HG03457 (cell line): ENCODE data around the gene TEDC2.
A peak's percentile ranks its signal among the peaks of the same experiment; 100 is the strongest.
"Not testable (repeated sequence)": the region's sequence is repeated elsewhere in the genome, so short reads cannot be mapped to it uniquely, and the experiment has no call there.

Source experiments
- ATAC-seq: cut with Tn5 transposase; IDR thresholded peaks from one replicate; pipeline ENCODE4 v1.9.1; 2021; ENCODE audit warnings: moderate number of reproducible peaks; ENCODE audit not compliant: unreplicated experiment

Gene TEDC2, protein sequence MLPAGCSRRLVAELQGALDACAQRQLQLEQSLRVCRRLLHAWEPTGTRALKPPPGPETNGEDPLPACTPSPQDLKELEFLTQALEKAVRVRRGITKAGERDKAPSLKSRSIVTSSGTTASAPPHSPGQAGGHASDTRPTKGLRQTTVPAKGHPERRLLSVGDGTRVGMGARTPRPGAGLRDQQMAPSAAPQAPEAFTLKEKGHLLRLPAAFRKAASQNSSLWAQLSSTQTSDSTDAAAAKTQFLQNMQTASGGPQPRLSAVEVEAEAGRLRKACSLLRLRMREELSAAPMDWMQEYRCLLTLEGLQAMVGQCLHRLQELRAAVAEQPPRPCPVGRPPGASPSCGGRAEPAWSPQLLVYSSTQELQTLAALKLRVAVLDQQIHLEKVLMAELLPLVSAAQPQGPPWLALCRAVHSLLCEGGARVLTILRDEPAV

DNA sequence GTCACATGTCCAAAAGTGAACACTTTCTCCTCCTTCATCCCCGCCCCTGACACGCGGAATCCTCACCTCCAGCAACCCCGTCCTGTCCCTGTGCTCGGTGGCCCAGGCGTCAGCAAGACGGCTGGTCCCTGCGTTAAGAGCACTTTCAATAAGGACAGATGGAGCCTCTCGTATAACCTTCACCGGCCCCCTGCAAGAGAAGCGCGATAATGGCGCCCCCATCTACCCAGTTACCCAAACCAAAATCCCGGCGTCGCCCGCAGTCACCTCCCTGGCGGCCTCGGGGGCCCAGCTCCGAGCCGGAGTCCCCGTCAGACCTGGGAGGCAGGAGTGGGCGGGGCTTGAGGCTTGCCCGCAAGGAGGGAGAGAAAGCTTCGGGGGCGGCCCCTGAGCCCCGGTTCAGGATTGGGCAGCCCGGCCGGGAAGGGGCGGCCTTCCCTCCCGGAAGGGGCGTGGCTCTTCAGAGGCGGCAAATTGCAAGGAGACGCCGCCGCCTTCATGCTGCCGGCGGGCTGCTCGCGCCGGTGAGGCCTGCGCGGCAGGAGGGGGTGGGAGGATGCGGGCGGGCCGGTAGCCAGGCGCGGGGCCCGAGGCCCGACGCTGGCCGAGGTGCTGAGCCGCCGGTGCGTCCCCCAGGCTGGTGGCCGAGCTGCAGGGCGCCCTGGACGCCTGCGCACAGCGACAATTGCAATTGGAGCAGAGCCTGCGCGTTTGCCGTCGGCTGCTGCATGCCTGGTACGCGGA is at the start of gene TEDC2:
TSS of gene TEDC2 (plus strand) at position 463 of the 744 bp plus-strand sequence. CDS start at position 499, 36 bp downstream.
- ATAC-seq: peak; percentile 59

DNA sequence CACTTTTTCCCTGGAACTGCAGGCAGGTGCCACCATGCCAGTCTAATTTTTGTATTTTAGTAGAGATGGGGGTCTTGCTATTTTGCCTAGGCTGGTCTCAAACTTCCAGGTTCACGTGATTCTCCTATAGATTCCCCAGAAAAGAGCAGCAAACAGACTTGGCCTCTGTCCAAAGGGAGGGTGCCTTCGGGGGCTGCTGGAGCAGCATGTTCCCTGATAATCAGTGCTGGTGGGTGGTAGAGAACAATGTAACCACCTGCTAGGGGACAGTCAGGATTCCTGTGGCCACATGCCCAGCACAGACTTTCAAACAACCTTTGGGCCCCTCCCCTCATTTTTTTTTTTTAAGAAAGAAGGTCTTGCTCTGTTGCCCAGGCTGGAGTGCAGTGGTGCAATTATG is 44.8 kb upstream of the TEDC2 start:
- ATAC-seq: no peak

DNA sequence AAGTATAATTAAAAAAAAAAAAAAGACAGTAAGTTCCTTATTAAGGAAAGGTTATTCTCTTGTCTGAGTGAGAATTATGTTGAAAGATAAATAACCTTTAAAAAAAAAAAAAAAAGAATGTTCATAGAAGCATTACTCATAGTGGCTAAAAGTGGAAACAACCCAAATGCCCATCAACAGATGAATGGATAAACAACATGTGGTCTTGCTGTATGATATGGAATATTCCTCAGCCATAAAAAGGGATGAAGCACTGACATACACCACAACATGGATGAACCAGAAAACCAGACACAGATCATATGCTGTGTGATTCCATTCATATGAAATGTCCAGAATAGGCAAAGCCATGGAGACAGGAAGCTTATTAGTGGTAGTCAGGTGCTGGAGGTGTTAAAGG is 39.9 kb upstream of the TEDC2 start:
- ATAC-seq: no peak

DNA sequence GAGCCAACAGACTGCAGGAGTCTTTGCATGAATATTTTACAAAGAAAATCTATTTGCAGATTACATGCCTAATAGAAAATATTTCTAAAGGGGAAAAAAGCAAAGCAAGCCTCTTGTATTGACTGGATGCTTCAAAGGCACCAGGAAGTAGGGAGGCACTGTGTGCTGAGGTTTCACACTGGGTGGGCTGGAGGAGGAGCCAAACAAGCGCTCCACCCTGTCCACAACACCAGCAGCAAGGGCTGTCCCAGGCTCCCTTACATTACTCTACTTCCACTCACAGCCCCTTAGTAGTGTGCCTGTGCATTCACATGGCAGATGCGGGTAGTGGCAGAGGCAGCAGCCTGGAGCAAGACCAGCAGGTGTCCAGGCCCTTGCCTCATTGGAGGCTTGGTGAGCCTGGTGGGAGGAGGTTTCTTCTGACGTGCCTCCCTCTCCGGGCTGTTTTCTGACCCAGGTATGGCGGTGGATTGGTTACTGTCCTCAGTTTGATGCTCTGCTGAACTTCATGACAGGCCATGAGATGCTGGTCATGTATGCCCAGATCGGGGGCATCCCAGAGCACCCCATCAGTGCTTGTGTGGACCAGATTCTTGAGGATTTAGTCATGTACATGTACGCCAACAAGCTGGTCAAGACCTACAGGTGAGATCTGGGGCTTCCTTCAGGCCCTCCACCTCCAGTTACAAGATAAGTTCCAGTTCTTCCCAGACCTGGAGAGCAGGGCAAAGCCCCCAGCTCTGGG is 37.6 kb upstream of the TEDC2 start:
- ATAC-seq: no peak

DNA sequence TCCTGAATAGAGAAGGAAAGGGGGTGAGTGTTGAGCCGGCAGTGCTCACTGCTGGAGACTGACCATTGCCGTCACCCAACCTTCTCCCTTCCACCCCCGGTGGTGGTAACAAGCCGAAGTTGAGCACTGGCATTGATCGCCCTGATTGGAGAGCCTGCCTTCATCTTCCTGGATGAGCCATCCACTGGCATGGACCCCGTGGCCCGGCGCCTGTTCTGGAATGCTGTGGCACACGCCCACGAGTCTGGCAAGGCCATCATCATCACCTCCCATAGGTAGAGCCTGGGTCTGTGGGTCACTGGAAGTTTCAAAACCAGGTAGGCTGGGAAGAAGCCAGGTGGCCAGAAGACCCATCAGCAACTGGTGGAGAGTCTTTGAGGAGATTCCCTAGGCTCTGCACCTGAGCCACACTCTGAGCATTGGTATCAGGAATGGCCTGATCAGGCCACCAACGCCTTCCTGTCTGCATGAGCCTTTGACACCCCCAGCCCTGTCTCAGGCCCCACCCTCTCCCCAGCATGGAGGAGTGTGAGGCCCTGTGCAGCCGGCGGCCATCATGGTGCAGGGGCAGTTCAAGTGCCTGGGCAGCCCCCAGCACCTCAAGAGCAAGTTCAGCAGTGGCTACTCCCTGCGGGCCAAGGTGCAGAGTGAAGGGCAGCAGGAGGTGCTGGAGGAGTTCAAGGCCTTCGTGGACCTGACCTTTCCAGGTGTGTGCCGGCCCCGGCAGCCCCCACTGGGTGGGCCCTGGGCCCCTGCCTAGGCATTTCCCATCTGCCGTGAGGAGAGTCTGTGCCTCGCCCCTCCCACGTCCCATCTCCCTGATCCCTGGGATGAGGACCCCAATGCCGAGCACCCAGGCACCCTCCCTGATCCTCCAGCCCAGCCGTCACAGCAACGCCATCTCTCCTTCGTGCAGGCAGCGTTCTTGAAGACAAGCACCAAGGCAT is 35.6 kb upstream of the TEDC2 start:
- ATAC-seq: no peak

DNA sequence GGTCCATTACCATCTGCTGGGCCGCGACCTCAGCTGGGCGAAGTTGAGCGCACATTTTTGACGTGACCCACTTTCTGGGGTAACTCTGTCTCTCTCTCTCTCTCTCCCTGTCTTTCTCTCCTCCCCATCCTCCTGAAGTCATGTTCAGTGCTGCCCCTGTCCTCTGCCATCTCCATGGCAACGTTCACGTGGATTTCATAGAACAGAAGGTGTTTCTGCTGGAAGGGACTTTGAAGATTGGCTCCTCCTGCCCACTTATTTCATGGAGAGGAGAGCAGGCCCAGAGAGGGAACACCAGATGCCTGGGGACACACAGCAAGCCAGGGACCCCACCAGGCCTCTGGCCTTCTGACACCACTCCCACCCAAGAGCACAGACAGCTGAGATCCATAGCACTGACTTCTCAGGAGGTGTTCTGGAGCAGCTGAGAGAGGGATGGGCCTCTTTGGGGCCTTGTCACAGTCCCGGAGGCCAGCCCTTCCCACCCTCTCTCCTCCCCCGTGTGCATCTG is 34.8 kb upstream of the TEDC2 start:
- ATAC-seq: no peak

DNA sequence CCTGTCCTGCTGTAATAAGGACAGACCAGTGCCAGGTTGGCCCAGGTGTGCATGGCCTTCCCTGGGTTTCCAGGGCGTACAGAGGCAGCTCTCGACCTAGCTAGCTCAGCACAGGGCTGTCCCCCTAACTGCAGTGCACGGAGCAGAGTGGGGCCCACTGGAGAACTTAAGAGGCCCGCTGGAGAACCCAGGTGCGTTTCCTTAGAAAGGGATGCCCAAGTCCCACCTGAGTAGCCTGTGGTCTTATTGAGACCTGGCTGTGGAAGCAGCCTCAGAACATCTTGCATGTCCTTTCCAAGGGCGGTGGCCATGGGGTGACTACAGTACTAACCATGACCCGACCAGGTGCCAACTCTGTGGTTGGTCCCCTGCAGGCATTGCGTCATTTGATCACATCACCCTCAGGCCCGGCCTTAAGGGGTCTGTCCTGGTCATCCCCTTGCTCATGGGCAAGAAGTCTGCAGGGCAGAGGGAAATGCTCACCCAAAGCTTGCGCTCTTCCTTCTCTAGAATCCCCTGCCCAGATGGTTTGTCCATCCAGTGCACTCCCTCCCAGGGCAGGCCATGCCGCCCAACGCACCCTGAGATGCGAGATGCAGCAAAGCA is 34.0 kb upstream of the TEDC2 start:
- no peak for ATAC-seq

DNA sequence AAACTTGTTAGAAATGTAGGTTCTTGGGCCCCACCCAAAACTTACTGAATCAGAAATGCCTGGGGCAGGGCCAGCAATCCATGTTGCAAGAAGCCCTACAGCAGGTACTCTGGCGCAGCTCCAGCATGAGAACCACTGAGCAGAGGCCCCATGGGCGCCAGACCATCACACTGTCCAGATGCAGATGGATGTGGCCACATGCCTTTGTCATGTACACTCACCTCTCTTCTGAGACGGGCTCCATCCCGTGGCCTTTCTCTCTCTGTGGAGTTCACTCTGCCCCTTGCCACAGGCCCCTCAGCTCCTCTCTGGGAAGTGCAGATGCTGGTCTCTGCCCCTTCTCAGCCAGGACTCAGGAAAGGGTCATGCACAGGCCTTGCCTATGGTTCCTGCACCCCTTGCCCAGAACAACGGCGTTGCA is 33.0 kb upstream of the TEDC2 start:
- ATAC-seq: no peak

DNA sequence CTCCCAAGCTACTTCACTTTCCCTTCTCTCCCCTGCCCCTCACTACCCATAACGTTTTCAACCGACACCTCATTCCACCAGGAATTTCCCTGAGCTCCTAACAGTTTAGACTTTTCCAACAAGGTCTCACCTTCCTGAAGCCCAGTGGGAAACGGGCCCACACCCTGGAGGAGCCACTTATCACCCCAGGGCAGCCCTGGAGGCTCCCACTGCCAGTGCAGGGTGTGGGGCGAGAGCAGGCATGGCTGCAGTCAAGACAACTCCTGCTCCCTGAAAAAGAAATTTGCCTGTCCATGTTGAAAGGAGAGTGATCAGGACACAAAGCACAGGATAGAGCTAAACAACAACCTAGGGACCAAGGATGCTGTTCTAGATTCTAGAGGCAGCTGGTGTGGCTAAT is 32.4 kb upstream of the TEDC2 start:
- ATAC-seq: no peak

DNA sequence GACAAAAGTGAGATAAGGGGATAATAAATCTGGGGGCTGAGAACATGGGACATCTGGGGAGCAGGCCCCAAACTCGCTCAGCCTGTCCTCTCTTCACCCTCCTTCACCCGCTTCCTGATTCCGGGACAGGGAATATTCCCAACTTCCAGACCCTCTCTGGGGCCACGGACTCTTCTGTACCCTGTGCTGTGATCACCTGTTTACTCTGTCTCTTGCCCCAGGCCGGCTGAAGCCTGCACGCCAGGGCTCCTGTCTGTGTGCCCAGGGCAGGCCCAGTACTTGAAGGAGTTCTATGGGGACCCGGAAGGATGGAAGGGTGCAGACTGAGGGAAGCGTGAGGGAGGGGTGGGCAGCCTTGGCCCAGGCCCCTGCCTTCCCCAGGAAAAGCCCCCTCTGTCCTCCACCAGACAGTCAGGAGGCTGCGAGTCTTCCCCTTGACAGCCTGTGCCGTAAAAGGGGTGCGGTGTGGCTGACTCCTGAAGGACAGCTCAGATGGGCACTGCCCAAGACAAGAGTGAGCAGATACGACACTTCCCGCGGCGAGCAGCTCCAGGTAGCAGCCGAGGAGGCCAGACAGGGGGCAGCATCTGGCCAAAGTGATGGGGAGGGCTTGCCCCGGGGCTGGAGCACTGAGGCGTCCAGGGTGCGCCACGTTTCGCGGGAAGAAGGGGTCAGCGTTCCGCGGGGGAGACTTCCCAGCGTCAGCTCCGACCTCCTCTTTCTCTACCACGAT is 31.7 kb upstream of the TEDC2 start:
- peak; percentile 17 for ATAC-seq

DNA sequence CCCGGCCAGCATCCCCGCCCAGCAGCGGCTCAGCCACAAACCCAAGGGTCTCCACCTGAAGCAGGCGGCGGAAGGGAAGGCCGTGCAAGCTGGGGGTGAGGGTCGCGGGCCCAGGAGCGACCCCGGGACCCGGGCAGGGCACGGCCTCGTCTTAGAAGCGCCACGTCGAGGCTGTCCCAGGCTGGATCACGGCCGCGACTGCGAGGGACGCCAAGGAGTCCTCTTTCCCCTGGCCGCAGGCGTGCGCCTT is 31.2 kb upstream of the TEDC2 start:
- ATAC-seq: no peak

DNA sequence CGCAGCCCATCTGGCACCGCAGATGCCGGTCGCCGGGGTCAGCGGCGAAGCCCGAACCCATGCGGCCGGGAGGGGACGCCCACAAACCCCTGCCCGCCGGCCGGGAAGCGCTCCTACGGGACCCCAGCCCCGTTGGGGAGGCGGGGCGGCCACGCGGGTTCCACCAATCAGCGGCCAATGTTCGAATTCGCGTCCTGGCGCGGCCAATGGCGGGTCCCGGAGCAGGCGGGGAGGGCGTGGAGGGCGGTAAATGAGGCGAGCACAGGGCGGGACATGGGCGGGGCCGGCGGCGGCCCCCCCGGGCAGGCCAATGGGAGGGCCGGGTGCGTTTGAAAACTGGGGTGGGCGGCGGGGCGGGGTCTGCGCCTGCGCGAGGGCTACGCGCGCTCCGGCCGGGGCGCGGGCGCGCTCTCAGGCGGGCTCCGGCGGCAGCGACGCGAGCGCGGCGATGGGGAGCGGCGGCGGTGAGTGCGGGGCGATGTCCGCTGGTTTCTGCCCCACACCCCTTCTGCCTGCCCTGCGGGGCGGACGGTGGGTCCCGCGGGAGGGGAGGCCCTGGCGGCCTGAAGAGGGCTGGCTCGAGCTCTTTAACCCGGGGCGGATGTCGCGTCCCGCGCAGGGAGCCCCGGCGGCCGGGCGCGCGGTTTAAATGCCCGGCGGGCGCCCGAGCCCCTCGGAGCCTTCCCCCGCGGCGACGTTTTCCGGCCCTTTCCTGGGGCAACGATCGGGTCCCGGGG is 30.7 kb upstream of the TEDC2 start, which contains the start of gene CCNF:
TSS of gene CCNF (plus strand) at position 414 of the 737 bp plus-strand sequence. CDS start at position 449, 35 bp downstream.
- peak; percentile 74 for ATAC-seq

DNA sequence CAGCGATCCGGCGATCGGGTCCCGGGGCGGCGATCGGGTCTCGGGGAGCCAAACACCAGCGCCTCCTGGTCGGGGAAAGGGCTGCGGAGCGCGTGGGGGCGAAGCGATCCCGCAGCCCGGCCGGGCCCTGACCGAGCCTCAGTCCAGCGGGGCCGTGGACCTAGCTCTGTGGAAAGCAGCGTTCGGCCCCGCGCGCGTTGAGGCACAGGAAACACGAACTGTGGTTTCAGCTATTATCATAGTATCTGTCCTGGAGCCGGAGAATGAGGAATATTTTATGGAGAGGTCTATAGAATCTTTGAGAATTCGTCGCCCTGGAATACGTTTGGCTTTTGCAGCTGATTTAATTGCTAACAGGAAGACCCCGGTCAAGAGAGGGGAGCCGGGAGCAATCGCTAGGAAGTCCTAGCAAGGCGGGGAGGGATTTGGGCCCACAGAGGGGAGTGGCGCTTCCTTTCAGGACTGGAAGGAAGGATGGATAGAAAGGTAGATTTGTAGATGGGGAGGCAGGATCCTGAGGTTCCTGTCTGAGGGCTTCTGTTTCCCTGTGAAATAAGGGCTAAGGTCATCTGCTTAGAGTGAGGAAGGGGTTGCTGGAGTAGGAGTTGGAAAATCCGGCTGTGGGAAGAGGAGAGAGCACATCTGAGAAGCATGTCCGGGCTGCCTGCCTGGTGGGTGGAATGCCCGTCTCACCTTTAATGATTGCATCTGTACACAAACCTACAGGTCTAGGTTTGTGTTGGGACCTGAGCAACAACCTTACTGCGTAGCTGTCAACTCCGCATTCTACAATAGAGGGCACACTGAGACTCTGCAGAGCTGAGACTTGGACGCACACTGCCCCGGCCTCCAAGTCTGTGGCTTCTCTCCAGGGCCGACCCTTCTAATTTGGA is 29.9 kb upstream of the TEDC2 start:
- ATAC-seq: no peak

DNA sequence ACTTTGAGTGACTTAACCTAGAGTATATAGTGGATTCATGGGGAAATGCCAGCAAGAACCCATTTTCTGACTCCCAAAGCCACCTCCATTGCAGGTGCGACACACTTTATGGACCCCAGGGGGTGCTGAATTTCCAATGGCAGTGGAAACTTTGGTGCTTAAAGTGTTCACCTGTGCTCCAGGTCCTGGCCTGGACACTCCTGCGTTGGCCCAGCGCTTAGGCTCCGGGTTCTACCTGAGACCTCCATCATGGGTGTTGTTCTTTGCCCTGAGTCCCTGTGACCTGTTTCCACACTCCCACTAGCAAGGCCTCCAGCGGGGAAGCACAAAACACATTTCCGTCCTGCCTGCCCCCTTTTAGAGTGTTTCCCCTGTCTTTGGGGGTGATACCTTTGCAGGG is 27.6 kb upstream of the TEDC2 start:
- ATAC-seq: no peak

DNA sequence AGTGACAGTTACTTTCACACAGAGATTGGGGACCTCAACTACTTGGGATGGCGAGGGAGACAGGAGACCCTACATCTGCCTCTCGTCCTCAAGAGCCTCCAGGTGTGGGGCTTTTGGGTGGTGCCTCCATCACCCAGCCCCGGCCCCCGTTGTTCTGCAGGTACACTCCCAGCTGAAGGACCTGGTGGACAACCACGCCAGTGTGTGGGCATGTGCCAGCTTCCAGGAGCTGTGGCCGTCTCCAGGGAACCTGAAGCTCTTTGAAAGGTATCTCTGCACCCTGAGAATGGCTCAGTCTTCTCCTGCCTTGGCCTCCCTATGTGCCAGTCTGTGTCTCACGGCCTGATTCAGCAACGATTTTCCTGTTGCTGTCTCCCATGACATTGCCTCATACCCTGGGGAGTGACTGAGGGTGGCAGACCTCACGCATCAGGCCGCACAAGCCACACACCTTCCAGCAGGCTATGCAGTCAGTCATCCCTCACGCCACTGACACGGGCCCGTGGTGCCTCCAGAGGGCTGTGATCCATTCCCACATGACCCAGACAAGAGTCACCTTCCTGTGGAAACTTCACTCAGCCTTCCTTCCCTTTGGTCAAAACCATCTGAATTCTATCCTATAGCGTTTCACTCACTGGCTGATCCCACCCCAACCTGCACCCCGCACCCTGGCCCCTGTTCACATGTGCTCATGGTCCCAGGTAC is 27.0 kb upstream of the TEDC2 start:
- no peak for ATAC-seq

DNA sequence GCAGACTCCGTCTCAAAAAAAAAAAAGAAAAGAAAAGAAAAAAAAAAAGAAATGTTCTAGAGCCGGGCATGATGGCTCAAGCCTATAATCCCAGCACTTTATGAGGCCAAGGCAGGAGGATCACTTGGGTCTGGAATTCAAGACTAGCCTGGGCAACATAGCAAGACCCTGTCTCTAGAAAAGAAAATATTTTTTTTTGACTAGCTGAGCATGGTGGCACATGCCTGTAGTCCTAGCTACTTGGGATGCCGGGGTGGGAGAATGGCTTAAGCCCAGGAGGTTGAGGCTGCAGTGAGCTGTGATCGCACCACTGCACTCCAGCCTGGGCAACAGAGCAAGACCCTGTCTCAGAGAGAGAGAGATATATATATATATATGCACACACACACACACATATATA is 24.7 kb upstream of the TEDC2 start:
- not testable (repeated sequence) for ATAC-seq

DNA sequence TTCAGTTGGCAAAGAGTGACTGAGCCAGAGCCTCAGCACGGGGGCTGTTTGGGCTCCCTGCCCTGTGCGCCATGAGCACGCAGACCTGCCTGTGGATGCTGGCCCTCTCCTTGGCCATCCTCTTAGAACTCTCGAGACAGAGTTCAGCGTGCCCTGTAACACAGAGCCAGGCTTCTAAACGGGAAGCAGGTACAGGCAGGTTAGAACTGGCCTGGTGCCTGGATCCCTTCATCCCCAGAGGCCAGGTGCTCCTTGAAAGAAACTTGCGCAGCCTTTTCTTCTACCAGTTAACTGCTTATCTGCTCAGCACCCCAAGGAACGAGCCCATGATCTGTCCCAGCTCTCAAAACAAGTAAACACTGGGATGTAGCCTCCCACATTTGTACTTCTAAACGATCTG is 23.8 kb upstream of the TEDC2 start:
- no peak for ATAC-seq
